ENCODE results near the gene CTU2.

DNA sequence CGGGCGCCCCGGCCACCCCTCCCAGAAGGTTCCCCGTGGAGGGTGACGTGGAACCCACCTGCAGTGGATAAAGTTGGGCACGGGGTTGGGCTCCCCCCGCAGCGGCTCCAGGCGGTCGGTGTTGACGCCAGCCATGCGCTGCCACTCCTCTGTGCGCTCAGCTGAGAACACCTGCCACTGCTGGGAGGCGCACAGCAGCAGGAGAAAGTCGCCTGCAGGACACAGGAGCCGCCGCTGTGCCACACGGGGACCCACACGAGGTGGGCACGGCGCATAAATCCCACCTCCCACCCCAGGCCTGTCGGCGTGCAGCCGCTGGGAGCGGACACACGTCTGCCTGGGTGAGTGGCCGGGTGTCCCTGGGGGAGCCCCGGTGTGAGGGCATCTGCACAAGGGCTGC lies 20.7 kb downstream of the CTU2 start:
- TF ChIP-seq, protein P1, sequence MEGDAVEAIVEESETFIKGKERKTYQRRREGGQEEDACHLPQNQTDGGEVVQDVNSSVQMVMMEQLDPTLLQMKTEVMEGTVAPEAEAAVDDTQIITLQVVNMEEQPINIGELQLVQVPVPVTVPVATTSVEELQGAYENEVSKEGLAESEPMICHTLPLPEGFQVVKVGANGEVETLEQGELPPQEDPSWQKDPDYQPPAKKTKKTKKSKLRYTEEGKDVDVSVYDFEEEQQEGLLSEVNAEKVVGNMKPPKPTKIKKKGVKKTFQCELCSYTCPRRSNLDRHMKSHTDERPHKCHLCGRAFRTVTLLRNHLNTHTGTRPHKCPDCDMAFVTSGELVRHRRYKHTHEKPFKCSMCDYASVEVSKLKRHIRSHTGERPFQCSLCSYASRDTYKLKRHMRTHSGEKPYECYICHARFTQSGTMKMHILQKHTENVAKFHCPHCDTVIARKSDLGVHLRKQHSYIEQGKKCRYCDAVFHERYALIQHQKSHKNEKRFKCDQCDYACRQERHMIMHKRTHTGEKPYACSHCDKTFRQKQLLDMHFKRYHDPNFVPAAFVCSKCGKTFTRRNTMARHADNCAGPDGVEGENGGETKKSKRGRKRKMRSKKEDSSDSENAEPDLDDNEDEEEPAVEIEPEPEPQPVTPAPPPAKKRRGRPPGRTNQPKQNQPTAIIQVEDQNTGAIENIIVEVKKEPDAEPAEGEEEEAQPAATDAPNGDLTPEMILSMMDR (IDR thresholded peaks at IDR 0.05; ENCODE audit: low read depth, low read length, poor library complexity, severe bottlenecking): no peak
- TF ChIP-seq EZH2phosphoT487 (IDR thresholded peaks at IDR 0.05; ENCODE audit: borderline replicate concordance, low read length): no peak
